GM18511 (cell line): ENCODE results near the gene MSANTD1.

ENCODE experiments used
- ATAC-seq: cut with Tn5 transposase; IDR thresholded peaks from one replicate; pipeline ENCODE4 v1.9.1; 2021; ENCODE audit warnings: mild to moderate bottlenecking, moderate library complexity; ENCODE audit not compliant: unreplicated experiment

Gene MSANTD1

DNA sequence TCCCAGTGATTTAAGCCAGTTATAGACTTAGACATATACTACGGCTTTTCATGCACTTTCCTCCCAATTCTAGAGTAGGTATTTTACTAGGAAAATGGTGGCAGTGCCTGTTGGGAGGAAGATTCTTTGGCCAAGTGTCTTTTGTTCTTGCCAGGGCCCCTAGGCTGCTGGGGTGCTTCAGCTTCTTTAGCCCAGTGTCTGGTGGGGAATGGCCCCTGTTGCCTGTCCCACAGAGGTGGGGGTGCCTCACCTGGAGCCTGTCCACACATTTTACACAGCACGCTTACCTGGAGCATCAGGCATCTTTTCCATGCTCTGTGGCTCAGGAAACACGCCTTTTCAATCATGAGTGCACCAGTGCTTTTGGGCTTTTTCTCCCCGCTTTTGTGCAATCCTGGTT lies 33.2 kb upstream of the MSANTD1 start:
- ATAC-seq, result no peak

DNA sequence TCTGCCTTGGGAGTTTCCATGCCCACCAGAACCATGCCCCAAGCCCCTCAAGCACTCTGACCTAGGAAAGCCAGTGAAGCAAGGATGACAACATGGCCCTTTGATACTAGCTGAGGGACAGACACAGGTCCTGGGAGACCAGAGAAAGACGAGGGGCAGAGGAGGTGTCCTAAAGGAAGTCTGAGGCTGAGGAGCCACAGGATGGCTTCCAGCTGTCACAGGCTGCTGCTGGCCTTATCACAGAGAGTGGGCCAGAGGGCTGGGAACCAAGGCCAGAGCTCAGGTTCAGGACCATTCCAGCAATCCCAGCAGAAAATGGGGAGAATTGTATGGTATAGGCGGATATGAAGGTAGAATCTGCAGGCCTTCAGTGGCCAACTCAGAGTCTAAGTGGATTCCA lies 31.7 kb upstream of the MSANTD1 start:
- ATAC-seq, result no peak

DNA sequence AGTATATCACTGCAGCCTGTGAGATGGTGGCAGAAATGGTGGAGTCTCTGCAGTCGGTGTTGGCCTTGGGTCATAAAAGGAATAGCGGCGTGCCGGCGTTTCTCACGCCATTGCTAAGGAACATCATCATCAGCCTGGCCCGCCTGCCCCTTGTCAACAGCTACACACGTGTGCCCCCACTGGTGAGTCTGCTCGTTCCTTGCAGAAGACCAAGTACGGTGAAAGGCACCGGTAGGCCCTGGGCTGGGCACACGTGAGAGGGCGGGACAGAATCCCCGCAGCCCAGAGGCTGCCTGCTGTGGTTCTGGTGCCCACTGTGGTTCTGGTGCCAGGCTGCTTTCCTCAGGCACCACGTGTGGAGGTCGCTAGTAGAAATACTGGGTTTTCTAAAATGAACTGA lies 31.2 kb upstream of the MSANTD1 start:
- ATAC-seq, result no peak

DNA sequence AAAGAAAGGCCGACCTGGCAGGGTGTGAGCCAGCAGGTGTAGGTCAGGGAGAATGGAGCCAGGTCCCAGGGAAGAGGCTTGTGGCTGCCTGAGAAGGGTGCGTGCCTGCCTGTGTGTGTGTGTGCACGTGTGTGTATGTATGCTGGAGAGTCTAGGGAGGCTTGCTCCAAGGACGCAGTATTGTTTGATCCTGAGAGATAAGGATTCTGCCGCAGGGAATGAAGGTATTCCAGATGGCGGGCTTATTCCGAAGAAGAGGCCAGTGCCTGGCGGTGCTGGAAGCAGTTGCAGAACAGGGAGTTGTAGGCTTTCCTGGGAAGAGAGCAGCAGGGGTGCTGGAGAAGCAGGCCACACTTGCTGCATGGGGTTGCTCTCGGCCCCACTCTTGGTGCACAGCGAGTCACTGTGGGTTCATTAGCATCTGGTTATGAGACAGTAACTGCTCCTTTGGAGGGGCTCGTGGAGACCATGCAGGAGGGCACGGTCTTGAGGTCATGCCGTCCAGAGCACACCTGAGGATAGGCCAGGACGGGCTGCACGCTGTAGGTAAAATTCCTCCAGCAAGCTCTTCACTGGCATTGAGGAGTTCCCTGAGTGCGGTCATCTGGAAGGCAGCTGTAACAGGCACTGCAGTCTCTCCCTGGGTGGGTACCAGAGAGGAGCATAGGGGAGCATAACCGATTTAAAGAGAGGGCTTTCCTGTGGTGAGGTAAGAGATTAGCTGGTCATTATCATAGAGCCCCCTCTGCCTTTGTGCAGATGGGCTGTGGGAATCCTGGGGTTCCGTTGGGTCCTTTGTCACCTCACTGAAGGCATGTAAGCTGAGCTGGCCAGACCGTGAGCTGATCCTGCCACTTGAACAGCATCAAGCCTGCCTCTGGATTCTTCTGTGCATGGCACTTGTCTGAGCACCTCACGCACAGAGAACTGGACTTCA lies 29.9 kb upstream of the MSANTD1 start:
- no peak for ATAC-seq

DNA sequence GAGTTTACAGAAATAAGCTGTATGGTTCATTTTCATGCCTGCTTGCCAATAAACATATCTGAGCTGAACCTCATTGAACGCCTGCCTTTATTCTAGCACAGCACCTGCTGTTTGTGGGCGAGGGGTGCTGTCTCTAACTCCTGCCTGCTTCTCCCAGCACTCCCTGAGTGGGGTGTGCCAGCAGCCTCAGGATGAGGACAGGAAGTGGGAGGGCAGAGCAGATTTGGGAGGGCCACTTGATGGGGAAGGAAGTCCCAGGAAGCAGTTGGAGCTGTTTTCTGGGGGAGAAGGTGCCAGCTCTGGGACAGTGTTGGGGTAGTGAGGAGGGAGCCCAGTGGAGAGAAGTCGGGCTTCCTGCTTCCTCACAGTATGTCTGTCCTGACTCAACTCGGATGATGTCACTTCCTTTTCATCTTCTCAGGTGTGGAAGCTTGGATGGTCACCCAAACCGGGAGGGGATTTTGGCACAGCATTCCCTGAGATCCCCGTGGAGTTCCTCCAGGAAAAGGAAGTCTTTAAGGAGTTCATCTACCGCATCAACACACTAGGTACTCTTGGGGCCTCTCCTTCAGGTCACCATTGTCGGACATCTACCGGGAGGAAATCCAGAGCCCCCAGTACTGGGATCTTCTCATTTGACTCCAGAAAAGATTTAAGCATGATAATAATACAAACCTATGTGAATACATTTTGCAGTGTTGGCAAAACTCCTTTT lies 29.0 kb upstream of the MSANTD1 start:
- no peak for ATAC-seq

DNA sequence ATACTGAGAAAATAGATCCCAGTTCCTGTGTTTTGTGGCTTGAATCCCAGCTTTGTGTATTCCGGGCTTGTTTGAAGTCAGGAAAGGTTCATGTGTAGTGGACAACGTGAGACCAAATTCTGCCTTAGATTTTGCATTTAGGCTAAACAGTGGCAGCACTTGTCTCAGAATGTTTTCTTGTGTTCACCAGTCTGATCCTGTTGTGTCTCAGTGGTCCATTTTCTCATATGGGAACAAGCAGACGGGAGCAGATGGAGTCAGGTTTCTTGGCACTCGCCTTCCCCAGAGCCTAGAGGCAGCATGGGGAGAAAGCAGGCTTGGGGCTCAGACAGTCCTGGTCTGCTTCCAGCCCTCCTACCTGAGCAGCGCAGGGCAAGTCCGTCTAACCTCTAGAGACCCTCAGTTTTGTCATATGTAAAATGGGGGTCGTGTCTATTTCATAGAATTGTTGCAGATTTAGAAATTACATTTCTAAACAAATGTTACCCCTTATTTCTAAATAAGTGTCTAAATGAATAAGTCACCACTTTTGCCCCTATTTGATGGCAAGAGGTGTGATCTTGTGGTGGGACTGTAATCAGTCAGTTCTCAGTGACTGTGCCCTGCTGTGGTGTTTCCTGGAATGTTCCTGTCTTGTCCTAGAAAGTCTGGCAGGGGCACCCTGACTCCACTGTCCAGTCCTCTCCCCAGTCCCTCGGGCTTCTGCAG lies 28.3 kb upstream of the MSANTD1 start:
- ATAC-seq, result no peak

DNA sequence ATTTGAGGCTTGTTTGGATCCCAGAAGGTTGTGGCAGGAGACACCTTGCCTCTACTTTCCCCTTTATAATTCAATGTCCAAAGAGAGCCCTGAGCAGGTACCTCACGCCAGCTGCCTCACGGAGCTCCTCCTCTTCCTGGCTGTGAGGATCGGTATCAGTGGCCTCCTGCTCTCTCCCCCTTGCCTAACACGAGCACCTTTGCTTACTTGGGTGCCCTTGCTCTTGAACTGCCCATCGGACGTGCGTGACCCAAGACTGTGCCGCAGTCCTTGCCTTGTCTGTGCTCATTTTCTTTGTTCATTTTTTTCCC lies 27.8 kb upstream of the MSANTD1 start:
- no peak for ATAC-seq

DNA sequence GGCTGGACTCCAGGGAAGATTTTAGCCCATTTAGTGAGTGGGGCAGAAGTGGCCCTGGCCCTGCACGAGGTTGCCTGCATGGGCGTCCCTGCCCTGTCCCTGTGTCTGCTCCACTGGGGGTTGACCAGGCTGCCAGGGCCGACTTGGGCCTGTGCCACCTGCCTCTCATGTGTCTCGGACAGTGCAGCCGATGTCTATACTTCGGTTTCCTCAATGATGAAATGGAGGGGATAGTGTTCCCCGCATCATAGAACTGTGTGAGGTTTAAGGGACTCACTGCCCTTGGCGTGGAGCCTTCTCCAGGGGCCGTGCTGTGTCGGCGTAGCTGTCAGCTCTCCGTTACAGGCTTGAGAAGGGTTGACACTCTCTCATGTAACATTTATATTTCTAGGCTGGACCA lies 27.0 kb upstream of the MSANTD1 start:
- no peak for ATAC-seq

DNA sequence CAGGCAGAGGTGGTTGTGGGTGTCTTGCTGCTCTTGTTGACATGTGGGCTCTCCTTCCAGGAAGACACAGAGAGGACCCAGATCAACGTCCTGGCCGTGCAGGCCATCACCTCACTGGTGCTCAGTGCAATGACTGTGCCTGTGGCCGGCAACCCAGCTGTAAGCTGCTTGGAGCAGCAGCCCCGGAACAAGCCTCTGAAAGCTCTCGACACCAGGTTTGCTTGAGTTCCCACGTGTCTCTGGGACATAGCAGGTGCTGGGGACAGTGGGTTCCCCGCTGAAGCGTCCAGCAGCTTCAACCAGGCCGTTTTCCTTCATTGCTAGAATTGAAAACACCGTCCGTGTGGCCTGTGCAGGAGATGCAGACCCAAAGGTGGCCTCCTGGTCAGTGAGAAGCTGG lies 25.6 kb upstream of the MSANTD1 start:
- ATAC-seq, result no peak

DNA sequence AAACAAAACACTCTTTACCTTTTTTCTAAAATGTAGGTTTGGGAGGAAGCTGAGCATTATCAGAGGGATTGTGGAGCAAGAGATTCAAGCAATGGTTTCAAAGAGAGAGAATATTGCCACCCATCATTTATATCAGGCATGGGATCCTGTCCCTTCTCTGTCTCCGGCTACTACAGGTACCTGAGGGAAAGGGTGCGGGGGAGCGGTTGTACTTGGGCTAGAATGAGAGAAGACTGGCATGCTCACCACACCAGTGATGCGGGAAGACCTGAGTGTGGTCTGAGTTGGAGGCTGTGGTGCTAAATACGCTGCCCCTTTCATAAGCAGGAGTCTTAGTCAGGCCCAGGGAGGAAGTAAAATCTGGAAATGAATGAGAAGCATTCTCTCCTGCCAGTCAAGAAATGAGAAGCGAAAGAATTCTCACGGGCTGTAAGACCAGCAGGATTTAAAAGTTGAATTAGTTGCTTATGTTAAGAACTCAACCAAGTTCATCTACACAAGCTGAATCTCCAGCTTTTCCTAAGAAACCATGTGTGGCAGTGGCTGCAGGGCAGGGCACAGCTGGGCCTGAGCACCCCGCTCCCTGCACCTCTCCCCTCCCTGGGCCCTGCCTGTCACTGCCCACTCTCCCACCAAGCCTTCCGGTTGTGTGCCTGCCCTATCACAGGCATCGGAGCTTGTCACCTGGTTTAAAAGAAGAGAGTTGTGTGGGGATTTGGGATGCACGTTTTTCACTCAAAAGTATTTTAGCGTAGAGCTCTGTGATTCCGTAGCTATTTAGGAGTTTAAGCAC lies 24.8 kb upstream of the MSANTD1 start:
- no peak for ATAC-seq

DNA sequence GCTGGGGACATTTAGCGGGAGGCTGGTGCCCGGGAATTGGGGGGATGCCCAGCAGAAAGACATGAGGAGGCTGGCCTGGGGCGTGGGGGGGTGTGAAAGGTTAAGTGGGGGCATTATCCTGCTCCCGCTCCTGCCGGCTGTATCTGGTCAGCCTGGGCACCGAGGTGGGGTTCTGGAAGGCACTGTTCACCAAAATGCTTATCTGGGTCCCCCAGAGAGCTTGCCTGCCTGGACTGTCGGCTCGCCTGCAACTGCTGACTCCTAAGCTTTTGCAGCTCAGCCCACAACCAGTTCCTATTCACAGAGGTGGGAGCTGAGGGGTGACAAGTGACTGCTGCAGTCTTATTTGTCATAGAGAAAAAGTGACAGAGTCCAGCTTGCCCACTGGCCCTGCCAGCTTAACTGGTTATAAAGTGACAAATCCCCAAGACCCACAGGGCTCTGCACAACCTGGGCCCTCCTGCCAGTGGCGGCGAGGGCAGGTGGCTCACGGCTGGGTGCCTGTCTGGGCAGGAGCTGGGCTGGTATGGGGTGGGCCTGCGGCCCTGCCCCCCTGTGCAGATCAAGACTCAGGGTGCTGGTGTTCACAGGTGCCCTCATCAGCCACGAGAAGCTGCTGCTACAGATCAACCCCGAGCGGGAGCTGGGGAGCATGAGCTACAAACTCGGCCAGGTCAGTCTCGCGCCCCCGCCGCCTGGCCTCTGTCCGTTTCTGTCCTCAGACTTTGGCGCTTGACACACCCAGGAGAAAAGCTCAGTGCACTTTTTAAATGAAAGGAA lies 23.7 kb upstream of the MSANTD1 start:
- no peak for ATAC-seq

DNA sequence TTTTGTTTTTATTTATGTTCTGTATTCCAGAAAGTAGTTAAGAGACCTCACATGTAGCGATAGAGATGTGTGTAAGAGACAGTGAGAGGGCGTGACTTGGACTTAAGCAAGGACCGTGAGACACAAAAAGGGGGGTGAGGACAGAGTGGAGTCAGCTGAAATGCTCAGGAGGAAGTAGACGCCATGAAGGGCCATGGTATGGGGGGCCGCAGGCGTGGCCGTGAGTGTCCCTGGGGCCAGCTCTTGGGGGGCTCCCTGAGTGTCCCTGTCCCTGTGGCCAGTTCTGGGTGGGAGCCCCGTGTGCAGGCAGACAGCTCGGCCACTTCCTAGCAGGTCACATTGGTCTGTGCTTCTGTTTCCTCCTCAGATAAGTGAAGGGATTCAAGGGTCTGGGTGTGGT lies 23.0 kb upstream of the MSANTD1 start:
- ATAC-seq, result no peak

DNA sequence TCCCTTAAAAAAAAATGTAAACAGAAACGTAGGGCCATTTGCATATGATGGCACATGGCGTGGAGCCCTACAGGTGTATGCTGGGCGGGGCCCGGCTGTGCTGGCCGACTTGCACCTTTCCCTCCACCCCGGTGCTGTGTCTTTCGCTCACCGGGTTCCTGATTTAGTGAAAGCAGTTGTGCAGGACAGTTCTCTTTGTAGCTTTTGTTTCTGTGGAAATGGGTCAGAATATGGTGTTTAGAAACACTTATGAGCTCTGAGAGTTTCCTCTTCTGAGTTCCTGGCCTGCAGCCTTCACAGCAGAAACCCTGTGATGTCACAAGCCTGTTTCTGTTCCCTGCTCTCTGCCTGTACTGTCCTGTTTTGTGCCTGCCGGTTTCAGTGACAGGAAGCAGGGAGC lies 22.5 kb upstream of the MSANTD1 start:
- no peak for ATAC-seq

DNA sequence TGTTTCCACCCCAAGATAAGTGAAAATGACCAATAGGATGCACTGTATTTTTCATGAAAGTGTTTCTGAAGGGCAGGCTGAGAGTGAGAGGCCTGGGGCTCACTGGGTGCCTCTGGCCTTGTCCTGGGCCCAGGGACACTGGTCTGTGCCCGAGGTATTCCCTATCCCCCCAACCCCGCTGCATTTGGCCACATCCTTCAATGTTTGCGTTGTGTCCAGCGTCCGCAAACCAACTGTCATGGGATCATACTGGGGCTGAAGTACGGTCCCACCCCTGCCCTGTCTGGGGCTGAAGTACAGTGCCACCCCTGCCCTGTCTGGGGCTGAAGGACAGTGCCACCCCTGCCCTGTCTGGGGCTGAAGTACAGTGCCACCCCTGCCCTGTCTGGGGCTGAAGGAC lies 22.0 kb upstream of the MSANTD1 start:
- no peak for ATAC-seq

DNA sequence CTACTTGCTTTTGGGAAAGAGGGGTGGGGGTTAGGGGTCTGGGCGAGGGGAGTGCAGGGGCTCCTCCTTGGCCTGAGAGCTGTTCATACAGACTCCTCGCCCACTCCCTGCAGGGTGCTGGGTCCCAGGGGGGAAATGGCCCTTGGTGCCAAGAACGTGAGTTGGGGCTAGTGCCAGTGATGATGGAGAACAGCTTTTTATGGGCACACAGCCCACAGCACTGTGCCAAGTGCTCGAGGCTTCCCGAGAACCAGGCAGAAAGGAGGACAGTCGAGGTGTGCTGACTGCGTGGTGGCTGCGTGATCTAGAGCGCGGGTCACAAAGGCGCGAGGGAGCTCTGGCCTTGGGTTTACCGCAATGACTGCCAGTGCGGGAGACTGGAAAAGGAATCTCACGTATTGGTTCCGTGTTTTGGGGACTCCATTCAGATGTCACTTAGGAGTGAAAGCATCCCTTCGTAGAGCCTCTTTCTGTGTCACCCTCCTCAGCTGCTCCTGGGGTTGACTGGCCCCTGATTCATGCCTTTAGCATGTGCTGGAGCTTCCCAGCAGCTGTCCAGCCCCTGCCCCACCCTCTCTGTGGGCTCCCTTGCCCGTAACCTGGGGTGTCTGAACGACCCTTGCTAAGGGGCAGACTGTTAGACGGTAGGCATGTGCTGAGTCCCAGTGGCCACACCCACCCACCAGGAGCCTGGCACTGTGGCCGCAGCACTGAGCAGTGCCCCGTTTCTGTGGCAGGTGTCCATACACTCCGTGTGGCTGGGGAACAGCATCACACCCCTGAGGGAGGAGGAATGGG lies 20.9 kb upstream of the MSANTD1 start:
- ATAC-seq, result no peak

DNA sequence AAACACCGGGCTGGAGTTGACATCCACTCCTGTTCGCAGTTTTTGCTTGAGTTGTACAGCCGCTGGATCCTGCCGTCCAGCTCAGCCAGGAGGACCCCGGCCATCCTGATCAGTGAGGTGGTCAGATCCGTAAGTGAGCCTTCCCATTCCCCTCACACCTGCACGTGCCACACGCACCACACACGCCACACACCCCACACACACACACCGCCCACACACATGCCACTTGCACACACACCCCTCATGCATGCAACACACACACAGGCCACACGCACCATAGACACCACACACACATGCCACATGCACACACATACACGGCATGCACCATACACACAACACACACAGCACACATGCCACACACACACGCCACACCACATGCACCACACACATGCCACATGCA lies 20.1 kb upstream of the MSANTD1 start:
- ATAC-seq, result no peak

DNA sequence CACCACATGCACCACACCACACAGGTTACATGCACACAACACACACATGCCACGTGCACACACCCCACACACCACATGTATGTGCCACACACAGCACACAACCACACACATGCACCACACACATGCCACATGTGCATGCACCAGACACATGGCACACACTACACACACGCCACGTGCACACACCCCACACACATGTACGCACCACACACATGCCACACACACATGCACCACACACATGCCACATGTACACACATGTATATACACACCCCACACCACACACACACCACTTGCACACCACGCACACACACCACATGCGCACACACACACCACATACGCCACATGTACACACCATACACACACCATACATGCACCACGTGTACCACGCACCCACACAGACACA lies 19.6 kb upstream of the MSANTD1 start:
- ATAC-seq, result no peak

DNA sequence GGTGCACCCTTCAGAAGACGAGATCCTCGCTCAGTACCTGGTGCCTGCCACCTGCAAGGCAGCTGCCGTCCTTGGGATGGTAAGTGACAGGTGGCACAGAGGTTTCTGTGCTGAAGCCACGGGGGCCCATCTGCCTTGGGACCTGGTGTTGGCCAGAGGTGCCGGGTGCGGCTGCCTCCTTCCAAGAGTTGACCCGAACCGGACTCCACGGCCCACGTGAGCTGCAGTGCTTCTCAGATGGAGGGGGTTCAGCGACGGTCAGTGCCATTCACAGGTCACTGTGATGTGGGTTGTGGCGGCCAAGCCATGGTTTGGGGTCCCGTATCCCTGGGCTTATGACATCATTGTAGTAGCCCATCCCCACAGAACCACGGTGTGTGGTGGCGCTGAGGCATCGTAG lies 19.0 kb upstream of the MSANTD1 start:
- ATAC-seq, result no peak

DNA sequence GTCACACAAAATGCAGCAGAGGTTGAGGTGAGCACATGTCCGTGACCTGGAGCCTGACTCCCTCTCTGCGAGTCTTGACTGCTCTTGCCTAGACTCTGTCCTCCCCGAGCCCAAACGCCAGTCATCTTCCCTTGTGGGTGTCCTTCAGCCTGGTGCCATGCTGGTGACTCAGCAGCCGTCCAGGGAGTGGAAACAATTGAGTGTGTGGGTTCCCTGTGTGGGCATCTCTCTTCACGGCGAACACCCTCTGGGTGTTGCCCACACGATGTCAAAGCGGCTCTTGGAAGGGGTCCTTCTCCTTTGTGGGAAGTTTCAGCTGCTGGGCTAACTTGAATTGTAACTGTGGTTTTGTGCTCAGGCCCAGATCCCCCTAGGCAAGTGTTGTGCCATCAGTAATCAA lies 17.5 kb upstream of the MSANTD1 start:
- ATAC-seq, result no peak

DNA sequence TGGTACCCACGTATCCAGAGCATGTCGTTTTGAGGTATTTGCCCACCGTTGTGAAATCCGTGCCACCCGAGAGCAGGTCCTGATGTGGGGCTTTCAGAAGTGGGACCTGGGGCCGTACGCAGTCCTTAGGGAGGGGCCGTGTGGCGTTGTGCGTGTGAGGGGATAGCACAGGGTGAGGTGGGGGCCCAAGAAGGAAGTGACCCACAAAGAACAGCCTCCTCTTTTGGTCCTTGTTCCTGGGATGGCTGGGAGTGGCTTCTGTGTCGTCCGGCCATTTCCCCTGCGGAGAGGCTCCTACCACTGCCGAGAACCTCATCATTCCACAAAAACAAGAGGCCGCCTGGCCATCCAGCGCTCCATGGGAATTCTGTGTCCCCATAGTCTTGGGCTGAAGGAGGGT lies 17.0 kb upstream of the MSANTD1 start:
- ATAC-seq, result no peak
